K562 (cell line): ENCODE measurements around the gene C11orf91. TPM values are rescaled to one million over a fixed set of nuclear protein-coding genes. Genes with fewer than 3 reads are reported as not detected.

Experiments
- ATAC-seq: fragments of 200-7000 bp; cut with Tn5 transposase; 3 replicates; pipeline ENCODE4 v1.9.1; 2020; ENCODE audit warnings: moderate library complexity
- BruUV-seq: library from RNA; stranded (reverse); fragments of 400-500 nt; replicated peaks from 2 replicates; lab custom pipeline; 2021; lab: Mats Ljungman, UMichigan
- CTCF ChIA-PET: fragments of 300-600 bp; formaldehyde crosslinking; extraction: SDS; loops from one replicate; lab custom pipeline; 2021; ENCODE audit warnings: low intra/inter-chr PET ratio; lab: Yijun Ruan, JAX
- POLR2A ChIA-PET: fragments of 300-600, 350-650 bp; sonication (Branson Sonifier 250); formaldehyde crosslinking; extraction: SDS; loops from one replicate; lab custom pipeline; 2021; ENCODE audit warnings: antibody characterized with exemption, inconsistent platforms; lab: Yijun Ruan, JAX
- DNase-seq, 4 experiments: peaks; one replicate each; pipeline versions ENCODE4 v3.0.0 to v3.0.0-alpha.2; 2011 to 2018; ENCODE audit warnings: low spot score in 3 of 4, mixed read lengths in 3 of 4; ENCODE audit errors: extremely low read depth in 1 of 4
- FAIRE-seq: peaks from 2 replicates; lab custom pipeline; 2011; peaks lifted over from hg19 to GRCh38; lab: Jason Lieb, UNC
- H2AFZ ChIP-seq: 2 replicates; pipeline ENCODE4 v1.6.0; 2011; ENCODE audit warnings: low read depth, low read length, control low read depth, inconsistent platforms
- H3K27ac ChIP-seq: fragments of 200-600 bp; 3 replicates; pipeline ENCODE4 v1.8.0; 2011; ENCODE audit warnings: low read depth, mild to moderate bottlenecking, control low read depth, inconsistent platforms, low read length, moderate library complexity, mixed read lengths; ENCODE audit errors: extremely low read depth
- H3K27me3 ChIP-seq, 2 experiments: fragments of 300-600 bp in 1 of 2; 2 replicates in 1 of 2; 3 replicates in 1 of 2; pipeline versions ENCODE4 v1.6.0 to v1.8.0; 2011; ENCODE audit warnings: inconsistent platforms in 2 of 2, low read length in 2 of 2, mild to moderate bottlenecking in 1 of 2, mixed read lengths in 1 of 2, moderate library complexity in 1 of 2; ENCODE audit not compliant: control insufficient read depth in 2 of 2, insufficient read depth in 2 of 2
- H3K36me3 ChIP-seq: fragments of 300-600 bp; 3 replicates; pipeline ENCODE4 v1.8.0; 2011; ENCODE audit warnings: mild to moderate bottlenecking, low read length, inconsistent platforms; ENCODE audit not compliant: control insufficient read depth, insufficient read depth
- H3K4me1 ChIP-seq, 2 experiments: fragments of 200-600 bp in 1 of 2; replicated peaks in 1 of 2; 2 replicates in 1 of 2; 3 replicates in 1 of 2; pipeline versions ENCODE4 v1.5.1 to v1.8.0; 2011; ENCODE audit warnings: inconsistent platforms in 2 of 2, low read length in 2 of 2, mild to moderate bottlenecking in 1 of 2, mixed read lengths in 1 of 2, moderate library complexity in 1 of 2; ENCODE audit not compliant: control insufficient read depth in 2 of 2, insufficient read depth in 2 of 2
- H3K4me2 ChIP-seq: 2 replicates; pipeline ENCODE4 v1.6.1; 2011; ENCODE audit warnings: low read length, control low read depth, inconsistent platforms, mixed read lengths; ENCODE audit not compliant: insufficient read depth
- H3K4me3 ChIP-seq: fragments of 200-600 bp; sonication (generic), shearing (Covaris generic); 2 replicates; pipeline ENCODE4 v1.5.1; 2016; ENCODE audit warnings: control low read depth, inconsistent platforms
- H3K79me2 ChIP-seq: fragments of 200-600 bp; 3 replicates; pipeline ENCODE4 v1.8.0; 2011; ENCODE audit warnings: low read length, inconsistent platforms; ENCODE audit not compliant: control insufficient read depth, insufficient read depth
- H3K9ac ChIP-seq, 2 experiments: 2 replicates each; pipeline versions ENCODE4 v1.6.0 to v1.6.1; 2011; ENCODE audit warnings: low read depth in 2 of 2, low read length in 2 of 2, control low read depth in 1 of 2, inconsistent platforms in 1 of 2, mild to moderate bottlenecking in 1 of 2, mixed read lengths in 1 of 2; ENCODE audit not compliant: insufficient read depth in 1 of 2
- H3K9me1 ChIP-seq: one replicate; pipeline ENCODE4 v1.6.0; 2011; ENCODE audit warnings: inconsistent platforms, mild to moderate bottlenecking, low read length, moderate library complexity; ENCODE audit not compliant: control insufficient read depth, insufficient read depth
- H3K9me3 ChIP-seq: replicated peaks from 2 replicates; pipeline ENCODE4 v1.5.1; 2011; ENCODE audit warnings: low read depth, low read length, inconsistent platforms; ENCODE audit not compliant: control insufficient read depth, insufficient read depth
- H4K20me1 ChIP-seq: replicated peaks from 2 replicates; pipeline ENCODE4 v1.6.1; 2011; ENCODE audit warnings: low read length, inconsistent platforms, mixed read lengths; ENCODE audit not compliant: control insufficient read depth, insufficient read depth
- CEBPB ChIP-seq: fragments of 450-650 bp; IDR thresholded peaks from 2 replicates; pipeline ENCODE4 v1.6.1; 2016; ENCODE audit warnings: missing genetic modification characterization, missing compliant biosample characterization
- ELF2 ChIP-seq: fragments of 250-450 bp; sonication (Bioruptor Pico); IDR thresholded peaks from 2 replicates; pipeline ENCODE4 v1.5.0; 2021; ENCODE audit warnings: mild to moderate bottlenecking
- ERF ChIP-seq: fragments of 450-650 bp; formaldehyde crosslinking; IDR thresholded peaks from 2 replicates; pipeline ENCODE4 v1.4.0; 2020; ENCODE audit warnings: mild to moderate bottlenecking, mixed read lengths
- ESRRB ChIP-seq: fragments of 250-450 bp; sonication (Bioruptor Pico); IDR thresholded peaks from 2 replicates; pipeline ENCODE4 v1.5.0; 2020; ENCODE audit warnings: mild to moderate bottlenecking, moderate library complexity, borderline replicate concordance
- MAFG ChIP-seq: fragments of 450-650 bp; conservative IDR thresholded peaks from 2 replicates; pipeline ENCODE4 v1.6.1; 2016; ENCODE audit warnings: missing genetic modification characterization, missing compliant biosample characterization
- PML ChIP-seq: IDR thresholded peaks from 2 replicates; pipeline ENCODE4 v1.6.1; 2012; ENCODE audit warnings: low read length, inconsistent platforms
- POLR2A ChIP-seq: fragments of 450-650 bp; conservative IDR thresholded peaks from 2 replicates; pipeline ENCODE4 v1.6.1; 2016
- RBBP5 ChIP-seq: fragments of 200-600 bp; sonication (generic); IDR thresholded peaks from 2 replicates; pipeline ENCODE4 v1.6.1; 2012; ENCODE audit warnings: borderline replicate concordance, mild to moderate bottlenecking, low read length, control low read depth, inconsistent platforms; ENCODE audit not compliant: insufficient read depth, poor library complexity, severe bottlenecking
- SAP30 ChIP-seq: fragments of 200-600 bp; sonication (generic); IDR thresholded peaks from 2 replicates; pipeline ENCODE4 v1.6.1; 2012; ENCODE audit warnings: borderline replicate concordance, low read depth, mild to moderate bottlenecking, moderate library complexity, low read length, control low read depth, inconsistent platforms; ENCODE audit not compliant: insufficient read depth, poor library complexity, severe bottlenecking
- ZEB2 ChIP-seq: fragments of 450-650 bp; IDR thresholded peaks from 2 replicates; pipeline ENCODE4 v1.6.1; 2016
- ZNF316 ChIP-seq: fragments of 450-650 bp; IDR thresholded peaks from 2 replicates; pipeline ENCODE4 v1.6.1; 2016
- ZNF41 ChIP-seq: fragments of 250-450 bp; sonication (Bioruptor Pico); conservative IDR thresholded peaks from 2 replicates; pipeline ENCODE4 v1.4.0; 2020; ENCODE audit warnings: mild to moderate bottlenecking
- ZSCAN32 ChIP-seq: fragments of 450-650 bp; formaldehyde crosslinking; IDR thresholded peaks from 2 replicates; pipeline ENCODE4 v1.4.0; 2020; ENCODE audit warnings: mild to moderate bottlenecking, moderate library complexity
- WGBS: fragments of 100-300 bp; shearing (Covaris generic); methylation state at CpG from one replicate; pipeline ENCODE4 v1.1.6; 2016; ENCODE audit warnings: low coverage, mixed read lengths; ENCODE audit not compliant: insufficient coverage; ENCODE audit errors: missing lambda C conversion rate; 5-methylcytosine and 5-hydroxymethylcytosine counted together
- in situ Hi-C: fragments of 300-500 bp; cut with MboI; formaldehyde crosslinking; loops from 4 replicates; pipeline ENCODE4 v1.15.0; 2018; ENCODE audit warnings: inconsistent platforms, mixed read lengths
- intact Hi-C: fragments of 100-400 bp; cut with micrococcal nuclease; formaldehyde crosslinking; loops from 2 replicates; pipeline ENCODE4 v1.14.2; 2022
- polyA plus RNA-seq, 8 experiments: library from polyadenylated mRNA; depleted of rRNA in 4 of 8; stranded (reverse) in 5 of 8; unstranded in 3 of 8; fragments of >200 nt; fragmentation: Nextera tagmentation in 2 of 8; fragmentation: Illumina TruSeq in 1 of 8; extraction: Ambion mirVana in 2 of 8; extraction: Trizol in 1 of 8; gene quantifications; 2 replicates each; pipeline versions ENCODE4 v1.2.1 to v1.2.3, GENCODE V29; 2011 to 2014; ENCODE audit warnings: inconsistent platforms in 1 of 8, missing spikeins in 1 of 8
- total RNA-seq, 7 experiments: library from RNA; depleted of rRNA in 6 of 7; stranded (reverse); fragments of >200 nt in 6 of 7; fragmentation: Illumina TruSeq in 2 of 7; extraction: Trizol in 2 of 7; gene quantifications; 2 replicates each; pipeline versions ENCODE4 v1.2.1 to v1.2.3, GENCODE V29; 2011 to 2021; ENCODE audit warnings: low replicate concordance in 1 of 7
- TF ChIP-seq, protein P1 (sequence below): sonication (generic); IDR thresholded peaks from 2 replicates; pipeline ENCODE4 v1.6.1; 2016
- TF ChIP-seq, protein P2 (sequence below): fragments of 450-650 bp; IDR thresholded peaks from 2 replicates; pipeline ENCODE4 v1.6.1; 2018; ENCODE audit not compliant: partially characterized antibody
- TF ChIP-seq, protein P3 (sequence below): sonication (generic); formaldehyde crosslinking; IDR thresholded peaks from 2 replicates; pipeline ENCODE4 v1.8.0; 2022; ENCODE audit warnings: mild to moderate bottlenecking, missing genetic modification reagents

The C11orf91 gene
- total and polyA plus RNA-seq, 9 of the 15 experiments (the other 6 are each of a cell fraction or from before 2014, with no cell fraction given), result not detected

DNA sequence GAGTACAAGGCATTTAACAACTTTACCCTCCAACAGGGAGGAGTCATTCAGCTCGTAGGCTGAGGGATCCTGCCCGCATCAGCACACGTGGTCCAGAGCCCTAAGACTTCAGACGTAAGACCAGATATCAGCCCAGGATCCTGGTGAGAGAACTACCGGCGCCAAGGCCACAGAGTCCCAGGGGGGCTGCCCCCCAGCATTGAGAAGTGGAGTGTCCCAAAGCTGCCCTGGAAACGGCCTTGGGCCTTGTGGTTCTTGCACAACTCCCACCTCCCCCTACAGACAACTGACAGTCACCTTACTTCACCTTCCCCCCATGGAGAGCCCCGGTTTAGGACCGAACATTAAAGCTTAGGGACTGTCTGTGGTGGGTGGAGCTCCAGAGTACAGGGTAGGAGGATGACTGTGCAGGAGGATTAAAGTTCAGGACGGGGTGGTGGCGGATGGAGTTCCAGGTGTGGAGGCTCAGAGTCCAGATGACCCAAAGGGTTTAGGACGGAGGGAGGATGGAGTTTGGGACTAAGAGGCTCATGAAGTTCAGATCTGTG lies 1.0 kb downstream of the C11orf91 start:
- H3K4me1 ChIP-seq, result peaks cover 17 to 18% of the 10 kb centered on the region in 2 experiments
- WGBS, result 10% methylated on average over 11 of the region's 12 CpGs
- H3K36me3 ChIP-seq, result no peaks in the 10 kb centered on the region; the same call in 2 of the 3 replicates
- POLR2A ChIA-PET, result interaction anchor here (0.9 to 1.7 kb wide), 3 partner anchors 10 to 38 kb away, joined by 3 to 5 read pairs (median 4); no protein-coding TSS in a partner anchor
- peaks cover 19 to 35% of the 10 kb centered on the region in 2 experiments for H3K27me3 ChIP-seq
- in situ Hi-C loops (no loop called here), intact Hi-C loops (no loop called here)
- H3K4me2 ChIP-seq, result peak overlapping the region; percentile 42
- no TSS peak for BruUV-seq
- no peaks in the 10 kb centered on the region for H3K9me1 ChIP-seq
- H3K79me2 ChIP-seq, result no peaks in the 10 kb centered on the region
- CTCF ChIA-PET, result no interaction called here
- H3K4me3 ChIP-seq, result no peak overlapping the region
- 0 out of 2 replicates have a peak overlapping the region, but pooled peaks have one; percentile 49 for H2AFZ ChIP-seq
- no peaks in the 10 kb centered on the region for H3K9me3 ChIP-seq
- peak overlapping the region in 1 of 2 experiments; percentile 79; a peak in 1 of 4 replicates for H3K9ac ChIP-seq
- DNase-seq (peak; percentile 34 to 43 (median 40)), FAIRE-seq (no peak), ATAC-seq (peak; percentile 15; the same call in 2 of the 3 replicates)
- H4K20me1 ChIP-seq, result no peaks in the 10 kb centered on the region
- no peak overlapping the region for H3K27ac ChIP-seq
- TF ChIP-seq ZEB2 (no peak), ZSCAN32 (CRISPR knock-in tag) (no peak), ZNF316 (no peak; the same call in 1 of the 2 replicates), ERF (no peak), POLR2A (no peak), CEBPB (peak; percentile 73), MAFG (no peak), ESRRB (no peak), PML (no peak), SAP30 (no peak), ZNF41 (CRISPR knock-in tag) (no peak), RBBP5 (peak; percentile 2), ELF2 (no peak)
- TF ChIP-seq, protein P1, sequence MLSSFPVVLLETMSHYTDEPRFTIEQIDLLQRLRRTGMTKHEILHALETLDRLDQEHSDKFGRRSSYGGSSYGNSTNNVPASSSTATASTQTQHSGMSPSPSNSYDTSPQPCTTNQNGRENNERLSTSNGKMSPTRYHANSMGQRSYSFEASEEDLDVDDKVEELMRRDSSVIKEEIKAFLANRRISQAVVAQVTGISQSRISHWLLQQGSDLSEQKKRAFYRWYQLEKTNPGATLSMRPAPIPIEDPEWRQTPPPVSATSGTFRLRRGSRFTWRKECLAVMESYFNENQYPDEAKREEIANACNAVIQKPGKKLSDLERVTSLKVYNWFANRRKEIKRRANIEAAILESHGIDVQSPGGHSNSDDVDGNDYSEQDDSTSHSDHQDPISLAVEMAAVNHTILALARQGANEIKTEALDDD, result no peak
- TF ChIP-seq, protein P2, sequence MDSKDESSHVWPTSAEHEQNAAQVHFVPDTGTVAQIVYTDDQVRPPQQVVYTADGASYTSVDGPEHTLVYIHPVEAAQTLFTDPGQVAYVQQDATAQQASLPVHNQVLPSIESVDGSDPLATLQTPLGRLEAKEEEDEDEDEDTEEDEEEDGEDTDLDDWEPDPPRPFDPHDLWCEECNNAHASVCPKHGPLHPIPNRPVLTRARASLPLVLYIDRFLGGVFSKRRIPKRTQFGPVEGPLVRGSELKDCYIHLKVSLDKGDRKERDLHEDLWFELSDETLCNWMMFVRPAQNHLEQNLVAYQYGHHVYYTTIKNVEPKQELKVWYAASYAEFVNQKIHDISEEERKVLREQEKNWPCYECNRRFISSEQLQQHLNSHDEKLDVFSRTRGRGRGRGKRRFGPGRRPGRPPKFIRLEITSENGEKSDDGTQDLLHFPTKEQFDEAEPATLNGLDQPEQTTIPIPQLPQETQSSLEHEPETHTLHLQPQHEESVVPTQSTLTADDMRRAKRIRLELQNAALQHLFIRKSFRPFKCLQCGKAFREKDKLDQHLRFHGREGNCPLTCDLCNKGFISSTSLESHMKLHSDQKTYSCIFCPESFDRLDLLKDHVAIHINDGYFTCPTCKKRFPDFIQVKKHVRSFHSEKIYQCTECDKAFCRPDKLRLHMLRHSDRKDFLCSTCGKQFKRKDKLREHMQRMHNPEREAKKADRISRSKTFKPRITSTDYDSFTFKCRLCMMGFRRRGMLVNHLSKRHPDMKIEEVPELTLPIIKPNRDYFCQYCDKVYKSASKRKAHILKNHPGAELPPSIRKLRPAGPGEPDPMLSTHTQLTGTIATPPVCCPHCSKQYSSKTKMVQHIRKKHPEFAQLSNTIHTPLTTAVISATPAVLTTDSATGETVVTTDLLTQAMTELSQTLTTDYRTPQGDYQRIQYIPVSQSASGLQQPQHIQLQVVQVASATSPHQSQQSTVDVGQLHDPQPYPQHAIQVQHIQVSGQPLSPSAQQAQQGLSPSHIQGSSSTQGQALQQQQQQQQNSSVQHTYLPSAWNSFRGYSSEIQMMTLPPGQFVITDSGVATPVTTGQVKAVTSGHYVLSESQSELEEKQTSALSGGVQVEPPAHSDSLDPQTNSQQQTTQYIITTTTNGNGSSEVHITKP, result peak; percentile 44
- TF ChIP-seq, protein P3, sequence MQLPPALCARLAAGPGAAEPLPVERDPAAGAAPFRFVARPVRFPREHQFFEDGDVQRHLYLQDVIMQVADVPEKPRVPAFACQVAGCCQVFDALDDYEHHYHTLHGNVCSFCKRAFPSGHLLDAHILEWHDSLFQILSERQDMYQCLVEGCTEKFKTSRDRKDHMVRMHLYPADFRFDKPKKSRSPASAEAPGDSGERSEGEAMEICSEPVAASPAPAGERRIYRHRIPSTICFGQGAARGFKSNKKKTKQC (CRISPR knock-in tag), result no peak
